Measurements from ENCODE around the gene EBF4. TPM values are rescaled to one million over a fixed set of nuclear protein-coding genes. Genes with fewer than 3 reads are reported as not detected.

Gene EBF4
- total RNA-seq, 2 donors from 2014 or later = 6.4 to 12.1 TPM

GRCh38 chr20:2760297-2760951 lies 67.8 kb downstream of the EBF4 start:
- peaks cover 23% of the 10 kb centered on the region for H3K27me3 Mint-ChIP-seq (ENCODE audit: insufficient read depth)
- H3K27ac Mint-ChIP-seq = no peak overlapping the region
- no peak overlapping the region for H3K27ac ChIP-seq (ENCODE audit: low read depth, low read length)
- peaks cover 14% of the 10 kb centered on the region for H3K4me1 Mint-ChIP-seq
- H3K9me3 Mint-ChIP-seq = no peaks in the 10 kb centered on the region
- peaks cover 5% of the 10 kb centered on the region for H3K4me1 ChIP-seq (ENCODE audit: control insufficient read depth, insufficient read depth, low read length)
- 95 to 100% methylated on average over 3 to 6 of the region's 7 CpGs for WGBS, 2 experiments (ENCODE audit: insufficient coverage in 1 of 2, insufficient read length in 1 of 2)
- no peak overlapping the region for H3K4me3 ChIP-seq (ENCODE audit: low read length)
- peak; percentile 20 for DNase-seq
- H3K27me3 ChIP-seq (ENCODE audit: control insufficient read depth, insufficient read depth, low read length, poor library complexity, severe bottlenecking) = no peaks in the 10 kb centered on the region
- no peaks in the 10 kb centered on the region for H3K9me3 ChIP-seq (ENCODE audit: control insufficient read depth, low read length)
- no peaks in the 10 kb centered on the region for H3K36me3 Mint-ChIP-seq (ENCODE audit: low read depth)
- no peak for TF ChIP-seq CTCF (conservative IDR thresholded peaks at IDR 0.05)
- no peak overlapping the region for H3K4me3 Mint-ChIP-seq
- no peaks in the 10 kb centered on the region for H3K36me3 ChIP-seq (ENCODE audit: control insufficient read depth, insufficient read depth, low read length)
- H3K9ac ChIP-seq (ENCODE audit: extremely low read depth, low read length, poor library complexity, severe bottlenecking) = no peak overlapping the region

- no peak for TF ChIP-seq CTCF (conservative IDR thresholded peaks at IDR 0.05)
- Mint-ChIP-seq H3K27ac (no peak overlapping the region), H3K4me1 (peaks cover 14% of the 10 kb centered on the region), H3K9me3 (no peaks in the 10 kb centered on the region), H3K27me3 (ENCODE audit: insufficient read depth) (peaks cover 20% of the 10 kb centered on the region), H3K4me3 (no peak overlapping the region), H3K36me3 (ENCODE audit: low read depth) (no peaks in the 10 kb centered on the region)
- H3K4me3 ChIP-seq (ENCODE audit: low read length) = no peak overlapping the region
- peaks cover 5% of the 10 kb centered on the region for H3K4me1 ChIP-seq (ENCODE audit: control insufficient read depth, insufficient read depth, low read length)
- no peaks in the 10 kb centered on the region for H3K27me3 ChIP-seq (ENCODE audit: control insufficient read depth, insufficient read depth, low read length, poor library complexity, severe bottlenecking)
- H3K9me3 ChIP-seq (ENCODE audit: control insufficient read depth, low read length) = no peaks in the 10 kb centered on the region
- WGBS, 2 experiments (ENCODE audit: insufficient coverage in 1 of 2, insufficient read length in 1 of 2) = 89 to 100% methylated on average over 1 to 2 of the region's 2 CpGs
- peak; percentile 29 for DNase-seq
- H3K36me3 ChIP-seq (ENCODE audit: control insufficient read depth, insufficient read depth, low read length) = no peaks in the 10 kb centered on the region
- no peak overlapping the region for H3K9ac ChIP-seq (ENCODE audit: extremely low read depth, low read length, poor library complexity, severe bottlenecking)
- H3K27ac ChIP-seq (ENCODE audit: low read depth, low read length) = no peak overlapping the region
Measured at GRCh38 chr20:2760952-2761305, 68.3 kb downstream of the EBF4 start.

GRCh38 chr20:2761885-2762284 lies 69.3 kb downstream of the EBF4 start:
- no peak for DNase-seq
- H3K27ac Mint-ChIP-seq = no peak overlapping the region
- Histone ChIP-seq H3K27ac (ENCODE audit: low read depth, low read length) (no peak overlapping the region), H3K36me3 (ENCODE audit: control insufficient read depth, insufficient read depth, low read length) (no peaks in the 10 kb centered on the region), H3K9ac (ENCODE audit: extremely low read depth, low read length, poor library complexity, severe bottlenecking) (no peak overlapping the region), H3K27me3 (ENCODE audit: control insufficient read depth, insufficient read depth, low read length, poor library complexity, severe bottlenecking) (no peaks in the 10 kb centered on the region), H3K4me1 (ENCODE audit: control insufficient read depth, insufficient read depth, low read length) (peaks cover 5% of the 10 kb centered on the region), H3K4me3 (ENCODE audit: low read length) (no peak overlapping the region), H3K9me3 (ENCODE audit: control insufficient read depth, low read length) (no peaks in the 10 kb centered on the region)
- no peaks in the 10 kb centered on the region for H3K9me3 Mint-ChIP-seq
- H3K4me3 Mint-ChIP-seq = no peak overlapping the region
- peaks cover 17% of the 10 kb centered on the region for H3K27me3 Mint-ChIP-seq (ENCODE audit: insufficient read depth)
- TF ChIP-seq CTCF (conservative IDR thresholded peaks at IDR 0.05) = no peak
- no peaks in the 10 kb centered on the region for H3K36me3 Mint-ChIP-seq (ENCODE audit: low read depth)
- H3K4me1 Mint-ChIP-seq = peaks cover 14% of the 10 kb centered on the region
- WGBS, 2 experiments (ENCODE audit: insufficient coverage in 1 of 2, insufficient read length in 1 of 2) = 97 to 100% methylated on average over 2 to 4 of the region's 4 CpGs
